Sigmoid colon (tissue), 7 donors: Measurements from ENCODE around the gene BLMH. TPM values are rescaled to one million over a fixed set of nuclear protein-coding genes. Genes with fewer than 3 reads are reported as not detected.

Experiments used
- DNase-seq: peaks from one replicate; pipeline ENCODE4 v3.0.0-alpha.2; 2019
- H3K27ac ChIP-seq, 4 donors: fragments of 200-600 bp; sonication (generic); one replicate each; pipeline ENCODE4 v1.5.1; 2016 to 2019; ENCODE audit warnings: mild to moderate bottlenecking in 1 of 4
- H3K27me3 ChIP-seq, 3 donors: fragments of 200-600 bp; sonication (generic); one replicate each; pipeline ENCODE4 v1.5.1; 2019; ENCODE audit warnings: mild to moderate bottlenecking in 1 of 3
- H3K36me3 ChIP-seq, 4 donors: fragments of 200-600 bp; sonication (generic); one replicate each; pipeline ENCODE4 v1.5.1; 2016 to 2019
- H3K4me1 ChIP-seq, 4 donors: fragments of 200-600 bp; sonication (generic); one replicate each; pipeline ENCODE4 v1.5.1; 2017 to 2019
- H3K4me3 ChIP-seq, 4 donors: fragments of 200-600 bp; sonication (generic); one replicate each; pipeline ENCODE4 v1.5.1; 2017 to 2019; ENCODE audit warnings: mild to moderate bottlenecking in 2 of 4, moderate library complexity in 1 of 4
- H3K9me3 ChIP-seq, 4 donors: fragments of 200-600 bp in 3 of 4; sonication (generic) in 3 of 4; one replicate each; pipeline versions ENCODE4 v1.5.1 to v1.6.1; 2013 to 2019
- CTCF ChIP-seq, 4 experiments: fragments of 450-650 bp in 3 of 4; fragments of 200-600 bp in 1 of 4; IDR thresholded peaks; one replicate each; pipeline ENCODE4 v1.5.1; 2016 to 2019; ENCODE audit warnings: antibody characterized with exemption in 4 of 4, mild to moderate bottlenecking in 3 of 4, moderate library complexity in 2 of 4
- EP300 ChIP-seq, 4 donors: sonication (generic); formaldehyde crosslinking; IDR thresholded peaks; one replicate each; pipeline ENCODE4 v1.6.1; 2017; ENCODE audit warnings: antibody characterized with exemption in 4 of 4
- POLR2A ChIP-seq, 2 donors: fragments of 450-650 bp; IDR thresholded peaks; one replicate each; pipeline ENCODE4 v1.6.1; 2016; ENCODE audit warnings: antibody characterized with exemption in 2 of 2, mild to moderate bottlenecking in 2 of 2, moderate library complexity in 2 of 2
- POLR2AphosphoS5 ChIP-seq, 4 donors: sonication (generic); formaldehyde crosslinking; IDR thresholded peaks; one replicate each; pipeline ENCODE4 v1.6.1; 2017; ENCODE audit warnings: antibody characterized with exemption in 4 of 4
- WGBS, 2 donors: extraction: QIAGEN DNeasy Blood & Tissue Kit; methylation state at CpG; one replicate each; pipeline ENCODE4 v1.1.7; 2013; 5-methylcytosine and 5-hydroxymethylcytosine counted together
- intact Hi-C: fragments of 100-400 bp; cut with DNase I; formaldehyde crosslinking; loops from one replicate; pipeline ENCODE4 v1.15.1; 2023
- polyA plus RNA-seq, 3 donors: library from polyadenylated mRNA; stranded (reverse); fragments of 200-250 nt; gene quantifications; one replicate each; pipeline ENCODE4 v1.2.3, GENCODE V29; 2013
- total RNA-seq, 4 donors: library from RNA; depleted of rRNA; stranded (reverse); fragments of >200 nt; gene quantifications; one replicate each; pipeline ENCODE4 v1.1.0, GENCODE V29; 2016
- donor health status: healthy with polysubstance abuse.
- donor health status: Bipolar disorder and iron deficiency.
- donor health status: healthy.

BLMH gene
- total and polyA plus RNA-seq, 7 donors: 8.6 to 33.8 (median 20.8) TPM

DNA sequence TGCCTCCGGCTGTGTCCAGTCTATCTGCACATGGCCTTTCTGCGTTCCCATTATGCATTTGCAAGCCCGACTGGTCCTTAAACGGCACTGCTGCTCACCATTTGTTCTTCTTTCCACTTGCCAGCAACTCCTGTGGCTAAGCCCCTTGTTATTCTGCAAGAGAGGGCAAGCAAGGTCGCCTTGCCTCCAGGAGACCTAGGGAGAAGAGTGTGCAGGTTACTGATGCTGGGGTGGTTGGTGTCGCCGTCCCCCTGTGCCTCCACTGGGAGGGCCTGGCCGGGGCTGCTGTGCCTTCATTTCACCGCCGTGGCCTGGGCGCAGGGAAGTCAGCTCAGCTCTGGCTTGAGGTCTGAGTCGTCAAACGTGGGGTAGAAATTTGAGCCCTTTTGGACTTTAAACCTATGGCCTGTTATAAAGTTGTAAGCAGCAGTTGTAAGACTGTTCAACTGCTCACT, 69.0 kb downstream of the BLMH start:
- Histone ChIP-seq H3K27me3 (no peaks in the 10 kb centered on the region), H3K9me3 (no peaks in the 10 kb centered on the region), H3K27ac (no peak overlapping the region), H3K36me3 (no peaks in the 10 kb centered on the region), H3K4me3 (no peak overlapping the region), H3K4me1 (no peaks in the 10 kb centered on the region)
- WGBS, 2 donors: 55 to 80% methylated on average over 13 of the region's 13 CpGs
- DNase-seq: no peak
- intact Hi-C loops: no loop called here
- TF ChIP-seq EP300 (IDR thresholded peaks at IDR 0.05): no peak
- no peak for TF ChIP-seq CTCF (IDR thresholded peaks at IDR 0.05)
- no peak for TF ChIP-seq POLR2A (IDR thresholded peaks at IDR 0.05)
- no peak for TF ChIP-seq POLR2AphosphoS5 (IDR thresholded peaks at IDR 0.05)

DNA sequence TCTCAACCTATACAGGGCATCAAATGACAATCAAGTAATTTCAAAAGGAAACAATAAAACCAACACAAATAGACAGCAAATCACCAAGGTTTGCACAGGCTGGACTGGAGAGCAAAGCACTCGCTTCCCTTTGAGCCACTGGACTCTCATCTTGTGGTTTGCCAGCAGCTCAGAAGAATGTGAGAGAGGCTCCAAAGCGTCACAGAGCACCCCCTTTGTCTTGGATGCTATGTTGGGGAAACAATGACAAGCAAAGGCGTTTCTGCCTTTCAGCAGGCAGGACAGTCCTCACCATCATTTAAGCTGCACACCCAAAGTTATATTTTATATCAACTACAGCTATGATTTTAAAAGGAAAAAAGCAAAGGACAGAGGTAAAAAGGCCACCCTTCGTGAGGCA, 69.5 kb downstream of the BLMH start:
- WGBS, 2 donors: 76 to 86% methylated on average over 4 of the region's 4 CpGs
- H3K4me1 ChIP-seq: no peaks in the 10 kb centered on the region
- H3K36me3 ChIP-seq: no peaks in the 10 kb centered on the region
- intact Hi-C loops: no loop called here
- H3K27ac ChIP-seq: no peak overlapping the region
- H3K4me3 ChIP-seq: no peak overlapping the region
- H3K27me3 ChIP-seq: no peaks in the 10 kb centered on the region
- no peak for DNase-seq
- TF ChIP-seq EP300 (IDR thresholded peaks at IDR 0.05) (no peak), POLR2A (IDR thresholded peaks at IDR 0.05) (no peak), POLR2AphosphoS5 (IDR thresholded peaks at IDR 0.05) (no peak), CTCF (IDR thresholded peaks at IDR 0.05) (no peak)
- no peaks in the 10 kb centered on the region for H3K9me3 ChIP-seq

DNA sequence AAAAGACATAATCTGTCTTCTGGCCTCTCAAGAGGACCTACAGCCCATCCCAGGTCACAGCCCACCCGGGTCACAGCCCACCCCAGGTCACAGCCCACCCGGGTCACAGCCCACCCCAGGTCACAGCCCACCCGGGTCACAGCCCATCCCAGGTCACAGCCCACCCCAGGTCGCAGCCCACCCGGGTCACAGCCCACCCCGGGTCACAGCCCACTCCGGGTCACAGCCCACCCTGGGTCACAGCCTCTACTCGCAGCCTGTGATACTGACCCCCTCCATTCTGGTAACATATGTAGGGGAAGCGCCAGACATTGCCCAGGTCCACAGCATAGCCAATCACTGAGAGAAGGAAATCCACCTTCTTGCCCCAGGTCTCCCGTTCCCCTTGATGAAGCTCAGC, 70.4 kb downstream of the BLMH start:
- TF ChIP-seq POLR2A (IDR thresholded peaks at IDR 0.05) (no peak), EP300 (IDR thresholded peaks at IDR 0.05) (no peak), CTCF (IDR thresholded peaks at IDR 0.05) (no peak), POLR2AphosphoS5 (IDR thresholded peaks at IDR 0.05) (no peak)
- Histone ChIP-seq H3K36me3 (no peaks in the 10 kb centered on the region), H3K4me1 (no peaks in the 10 kb centered on the region), H3K9me3 (no peaks in the 10 kb centered on the region), H3K27ac (no peak overlapping the region), H3K27me3 (no peaks in the 10 kb centered on the region), H3K4me3 (no peak overlapping the region)
- intact Hi-C loops: no loop called here
- DNase-seq: no peak
- 91 to 93% methylated on average over 10 of the region's 10 CpGs for WGBS, 2 donors

DNA sequence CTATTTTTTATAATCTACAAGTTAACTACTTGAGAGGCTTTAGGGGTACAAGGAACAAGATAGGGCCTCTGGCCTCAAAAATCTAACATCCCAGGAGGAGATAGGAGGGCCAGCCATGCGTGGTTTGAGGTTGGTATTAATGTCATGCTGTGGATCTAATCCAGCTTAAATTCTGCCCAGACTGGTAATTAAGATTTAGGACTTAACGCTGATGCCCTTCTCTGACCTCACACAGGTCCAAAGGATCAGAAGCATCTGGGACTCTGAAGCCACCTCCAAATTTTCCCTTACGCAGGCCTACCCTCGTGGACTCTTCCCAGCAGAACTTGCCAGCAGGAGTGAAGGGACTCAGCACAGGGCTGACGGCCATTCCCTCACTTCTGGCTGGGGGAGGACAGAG, 71.3 kb downstream of the BLMH start:
- H3K4me1 ChIP-seq: no peaks in the 10 kb centered on the region
- no peaks in the 10 kb centered on the region for H3K9me3 ChIP-seq
- no peak overlapping the region for H3K27ac ChIP-seq
- H3K36me3 ChIP-seq: no peaks in the 10 kb centered on the region
- WGBS, 2 donors: 93 to 94% methylated on average over 5 of the region's 5 CpGs
- TF ChIP-seq POLR2A (IDR thresholded peaks at IDR 0.05) (no peak), CTCF (IDR thresholded peaks at IDR 0.05) (no peak), POLR2AphosphoS5 (IDR thresholded peaks at IDR 0.05) (no peak), EP300 (IDR thresholded peaks at IDR 0.05) (no peak)
- DNase-seq: no peak
- H3K4me3 ChIP-seq: no peak overlapping the region
- intact Hi-C loops: no loop called here
- H3K27me3 ChIP-seq: no peaks in the 10 kb centered on the region

DNA sequence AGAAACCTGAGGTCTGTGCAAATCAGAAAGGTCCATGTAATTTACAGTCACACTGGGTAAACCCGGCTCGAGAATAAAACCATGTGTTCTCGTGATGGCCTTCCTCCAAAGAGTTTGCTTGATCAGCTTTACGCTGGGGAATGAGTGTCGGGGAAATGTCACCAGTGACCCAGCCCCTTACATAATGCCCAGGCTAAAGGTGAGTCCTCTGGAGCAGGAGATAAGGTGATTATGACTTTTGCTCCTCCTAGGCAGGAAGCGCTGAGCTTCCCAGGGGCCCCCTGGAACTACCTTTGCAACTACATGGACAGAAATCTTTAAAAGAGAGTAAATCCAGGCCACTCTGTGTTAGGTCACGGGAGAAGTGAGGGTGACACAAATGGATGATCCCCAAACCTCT, 71.9 kb downstream of the BLMH start:
- intact Hi-C loops: no loop called here
- Histone ChIP-seq H3K36me3 (no peaks in the 10 kb centered on the region), H3K27me3 (no peaks in the 10 kb centered on the region), H3K4me1 (no peaks in the 10 kb centered on the region), H3K4me3 (no peak overlapping the region), H3K9me3 (no peaks in the 10 kb centered on the region), H3K27ac (no peak overlapping the region)
- no peak for DNase-seq
- 39 to 71% methylated on average over 7 of the region's 7 CpGs for WGBS, 2 donors
- TF ChIP-seq CTCF (IDR thresholded peaks at IDR 0.05): no peak
- TF ChIP-seq EP300 (IDR thresholded peaks at IDR 0.05): no peak
- no peak for TF ChIP-seq POLR2AphosphoS5 (IDR thresholded peaks at IDR 0.05)
- no peak for TF ChIP-seq POLR2A (IDR thresholded peaks at IDR 0.05)
